ENCODE results near the gene TTYH3. TPM values are rescaled to one million over a fixed set of nuclear protein-coding genes. Genes with fewer than 3 reads are reported as not detected.

TTYH3 gene
- total RNA-seq, 4 donors from 2014 or later, result 3.8 to 47.2 (median 25.2) TPM

- TF ChIP-seq, protein P1, sequence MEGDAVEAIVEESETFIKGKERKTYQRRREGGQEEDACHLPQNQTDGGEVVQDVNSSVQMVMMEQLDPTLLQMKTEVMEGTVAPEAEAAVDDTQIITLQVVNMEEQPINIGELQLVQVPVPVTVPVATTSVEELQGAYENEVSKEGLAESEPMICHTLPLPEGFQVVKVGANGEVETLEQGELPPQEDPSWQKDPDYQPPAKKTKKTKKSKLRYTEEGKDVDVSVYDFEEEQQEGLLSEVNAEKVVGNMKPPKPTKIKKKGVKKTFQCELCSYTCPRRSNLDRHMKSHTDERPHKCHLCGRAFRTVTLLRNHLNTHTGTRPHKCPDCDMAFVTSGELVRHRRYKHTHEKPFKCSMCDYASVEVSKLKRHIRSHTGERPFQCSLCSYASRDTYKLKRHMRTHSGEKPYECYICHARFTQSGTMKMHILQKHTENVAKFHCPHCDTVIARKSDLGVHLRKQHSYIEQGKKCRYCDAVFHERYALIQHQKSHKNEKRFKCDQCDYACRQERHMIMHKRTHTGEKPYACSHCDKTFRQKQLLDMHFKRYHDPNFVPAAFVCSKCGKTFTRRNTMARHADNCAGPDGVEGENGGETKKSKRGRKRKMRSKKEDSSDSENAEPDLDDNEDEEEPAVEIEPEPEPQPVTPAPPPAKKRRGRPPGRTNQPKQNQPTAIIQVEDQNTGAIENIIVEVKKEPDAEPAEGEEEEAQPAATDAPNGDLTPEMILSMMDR (IDR thresholded peaks at IDR 0.05), result no peak
- no peak for TF ChIP-seq POLR2A (IDR thresholded peaks at IDR 0.05)
- Histone ChIP-seq H3K4me3 (no peak overlapping the region), H3K9me3 (no peaks in the 10 kb centered on the region), H3K4me1 (peaks cover 6 to 28% of the 10 kb centered on the region in 2 donors), H3K27me3 (no peaks in the 10 kb centered on the region), H3K36me3 (no peaks in the 10 kb centered on the region), H3K27ac (peak overlapping the region; percentile 75 to 79)
- no peak for DNase-seq
- intact Hi-C loops (cut with DNase I; ENCODE audit: low total_unique reads), result loop anchor here (5.0 kb wide), 1 partner anchor 77 kb away; the partner anchor contains the start of genes BRAT1 and IQCE
Observed at GRCh38 chr7:2634267-2635145, 2.7 kb downstream of the TTYH3 start.

- intact Hi-C loops (cut with DNase I; ENCODE audit: low total_unique reads), result no loop called here
- TF ChIP-seq, protein P1 (IDR thresholded peaks at IDR 0.05), result no peak
- no peak for TF ChIP-seq POLR2A (IDR thresholded peaks at IDR 0.05)
- Histone ChIP-seq H3K9me3 (no peaks in the 10 kb centered on the region), H3K4me1 (peaks cover 6 to 28% of the 10 kb centered on the region in 2 donors), H3K36me3 (no peaks in the 10 kb centered on the region), H3K4me3 (no peak overlapping the region), H3K27me3 (no peaks in the 10 kb centered on the region), H3K27ac (no peak overlapping the region)
- no peak for DNase-seq
Observed at GRCh38 chr7:2635148-2635668, 3.4 kb downstream of the TTYH3 start.

DNA sequence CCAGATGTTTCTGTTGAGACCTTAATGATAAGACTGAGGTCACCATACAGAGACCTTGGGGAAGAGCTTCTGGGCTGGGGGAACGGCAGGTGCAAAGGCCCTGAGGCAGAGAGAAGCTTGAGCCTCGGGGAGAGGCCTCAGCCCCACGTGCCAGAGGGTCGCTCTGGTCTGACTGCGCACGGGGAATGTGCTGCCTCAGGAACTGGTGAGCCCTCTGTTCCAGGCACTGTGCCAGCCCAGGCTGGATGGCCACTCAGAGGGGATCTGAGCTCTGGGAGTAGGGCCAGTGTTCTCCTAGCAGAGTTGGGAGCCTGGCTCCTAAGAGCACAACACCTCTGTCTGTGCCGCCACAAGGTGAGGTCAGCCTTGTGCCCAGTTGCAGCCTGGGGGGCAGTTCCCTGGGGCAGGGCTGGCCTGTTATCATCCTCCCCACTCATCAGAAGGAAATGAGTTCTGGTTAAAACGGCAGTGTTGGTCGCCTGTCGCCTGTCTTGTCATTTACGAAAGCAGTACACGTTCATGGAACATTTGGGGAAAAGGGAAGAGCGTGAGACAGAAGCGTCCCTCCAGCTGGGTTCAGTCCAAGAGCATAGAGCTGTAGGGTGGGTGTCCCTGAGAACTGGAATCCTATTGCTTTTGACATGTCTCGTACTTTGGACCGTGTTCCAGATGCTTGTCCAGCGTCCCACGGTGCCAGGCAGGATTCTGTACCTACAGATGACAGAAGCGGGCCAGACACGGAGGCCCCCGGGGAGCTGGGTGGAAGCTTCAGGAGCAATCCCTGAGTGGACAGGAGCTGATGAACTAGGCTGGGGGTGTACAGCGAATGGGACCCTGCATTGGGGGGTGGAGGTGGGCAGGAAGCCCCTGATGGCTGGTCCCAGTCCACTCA is 4.3 kb downstream of the TTYH3 start:
- intact Hi-C loops (cut with DNase I; ENCODE audit: low total_unique reads), result no loop called here
- TF ChIP-seq, protein P1 (IDR thresholded peaks at IDR 0.05), result no peak
- no peak for TF ChIP-seq POLR2A (IDR thresholded peaks at IDR 0.05)
- Histone ChIP-seq H3K4me3 (no peak overlapping the region), H3K4me1 (peaks cover 6 to 34% of the 10 kb centered on the region in 2 donors), H3K27ac (no peak overlapping the region), H3K27me3 (no peaks in the 10 kb centered on the region), H3K9me3 (no peaks in the 10 kb centered on the region), H3K36me3 (no peaks in the 10 kb centered on the region)
- DNase-seq, result peak in 1 of 2 donors; percentile 38

- TF ChIP-seq, protein P1 (IDR thresholded peaks at IDR 0.05), result no peak
- TF ChIP-seq POLR2A (IDR thresholded peaks at IDR 0.05), result no peak
- Histone ChIP-seq H3K27me3 (no peaks in the 10 kb centered on the region), H3K4me3 (no peak overlapping the region), H3K9me3 (no peaks in the 10 kb centered on the region), H3K36me3 (no peaks in the 10 kb centered on the region), H3K4me1 (peaks cover 6 to 40% of the 10 kb centered on the region in 2 donors), H3K27ac (no peak overlapping the region)
- intact Hi-C loops (cut with DNase I; ENCODE audit: low total_unique reads), result no loop called here
- no peak for DNase-seq
Observed at GRCh38 chr7:2637066-2637471, 5.3 kb downstream of the TTYH3 start.

All from uterus (tissue), 4 donors.